ENCODE data around the gene CRTC1. TPM values are rescaled to one million over a fixed set of nuclear protein-coding genes. Genes with fewer than 3 reads are reported as not detected.

The CRTC1 gene
- total RNA-seq, 4 donors from 2014 or later, result 2.8 to 6.5 (median 5.6) TPM

GRCh38 chr19:18659281-18660050 lies 24.0 kb upstream of the CRTC1 start:
- no peak for DNase-seq (ENCODE audit: low spot score)
- TF ChIP-seq, protein P1, sequence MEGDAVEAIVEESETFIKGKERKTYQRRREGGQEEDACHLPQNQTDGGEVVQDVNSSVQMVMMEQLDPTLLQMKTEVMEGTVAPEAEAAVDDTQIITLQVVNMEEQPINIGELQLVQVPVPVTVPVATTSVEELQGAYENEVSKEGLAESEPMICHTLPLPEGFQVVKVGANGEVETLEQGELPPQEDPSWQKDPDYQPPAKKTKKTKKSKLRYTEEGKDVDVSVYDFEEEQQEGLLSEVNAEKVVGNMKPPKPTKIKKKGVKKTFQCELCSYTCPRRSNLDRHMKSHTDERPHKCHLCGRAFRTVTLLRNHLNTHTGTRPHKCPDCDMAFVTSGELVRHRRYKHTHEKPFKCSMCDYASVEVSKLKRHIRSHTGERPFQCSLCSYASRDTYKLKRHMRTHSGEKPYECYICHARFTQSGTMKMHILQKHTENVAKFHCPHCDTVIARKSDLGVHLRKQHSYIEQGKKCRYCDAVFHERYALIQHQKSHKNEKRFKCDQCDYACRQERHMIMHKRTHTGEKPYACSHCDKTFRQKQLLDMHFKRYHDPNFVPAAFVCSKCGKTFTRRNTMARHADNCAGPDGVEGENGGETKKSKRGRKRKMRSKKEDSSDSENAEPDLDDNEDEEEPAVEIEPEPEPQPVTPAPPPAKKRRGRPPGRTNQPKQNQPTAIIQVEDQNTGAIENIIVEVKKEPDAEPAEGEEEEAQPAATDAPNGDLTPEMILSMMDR (IDR thresholded peaks at IDR 0.05), result no peak
- no peak for ATAC-seq (ENCODE audit: low FRiP score)

DNA sequence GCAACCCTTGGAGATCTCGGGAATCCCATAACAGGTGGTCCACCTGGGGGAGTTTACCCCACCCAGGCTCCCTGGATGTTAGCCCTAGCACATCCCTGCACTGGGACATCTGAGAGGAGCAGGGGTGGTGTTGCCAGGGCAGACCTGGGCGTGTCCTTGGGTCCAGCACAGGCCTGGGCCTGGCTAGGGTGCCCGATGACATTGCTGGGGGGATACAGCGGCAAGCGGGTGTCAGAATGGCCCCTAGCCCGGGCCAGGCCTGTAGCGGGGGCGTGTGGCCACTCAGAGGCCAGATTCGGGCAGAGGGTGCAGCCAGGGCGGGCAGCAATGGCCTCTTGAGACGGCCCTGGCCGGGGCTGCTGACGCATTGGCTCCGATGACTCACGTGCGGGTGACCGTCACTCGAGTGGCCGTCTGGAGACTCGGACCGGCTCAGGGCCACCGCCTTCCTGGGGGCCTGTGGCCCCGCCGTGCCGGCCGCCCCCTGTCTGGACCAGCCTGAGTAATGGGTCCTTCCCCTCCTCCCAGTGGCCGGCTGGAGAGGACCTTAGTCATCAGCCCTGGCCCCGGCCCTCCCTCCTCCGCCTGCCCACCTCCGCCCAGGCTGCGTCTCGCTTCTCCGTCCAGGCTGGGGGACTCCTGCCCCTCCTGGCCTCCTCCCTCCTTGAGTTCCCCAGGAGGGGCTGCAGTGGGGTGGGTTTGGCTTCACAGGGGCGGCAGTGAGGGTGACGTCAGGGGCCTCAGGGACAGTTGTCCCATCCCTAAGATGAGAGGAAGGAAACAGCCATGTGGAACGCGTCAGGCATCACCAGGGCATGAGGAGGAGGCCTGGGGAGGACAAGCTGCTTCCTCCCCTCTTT lies 23.2 kb upstream of the CRTC1 start:
- TF ChIP-seq, protein P1 (IDR thresholded peaks at IDR 0.05), result no peak
- peak; percentile 60 for ATAC-seq (ENCODE audit: low FRiP score)

DNA sequence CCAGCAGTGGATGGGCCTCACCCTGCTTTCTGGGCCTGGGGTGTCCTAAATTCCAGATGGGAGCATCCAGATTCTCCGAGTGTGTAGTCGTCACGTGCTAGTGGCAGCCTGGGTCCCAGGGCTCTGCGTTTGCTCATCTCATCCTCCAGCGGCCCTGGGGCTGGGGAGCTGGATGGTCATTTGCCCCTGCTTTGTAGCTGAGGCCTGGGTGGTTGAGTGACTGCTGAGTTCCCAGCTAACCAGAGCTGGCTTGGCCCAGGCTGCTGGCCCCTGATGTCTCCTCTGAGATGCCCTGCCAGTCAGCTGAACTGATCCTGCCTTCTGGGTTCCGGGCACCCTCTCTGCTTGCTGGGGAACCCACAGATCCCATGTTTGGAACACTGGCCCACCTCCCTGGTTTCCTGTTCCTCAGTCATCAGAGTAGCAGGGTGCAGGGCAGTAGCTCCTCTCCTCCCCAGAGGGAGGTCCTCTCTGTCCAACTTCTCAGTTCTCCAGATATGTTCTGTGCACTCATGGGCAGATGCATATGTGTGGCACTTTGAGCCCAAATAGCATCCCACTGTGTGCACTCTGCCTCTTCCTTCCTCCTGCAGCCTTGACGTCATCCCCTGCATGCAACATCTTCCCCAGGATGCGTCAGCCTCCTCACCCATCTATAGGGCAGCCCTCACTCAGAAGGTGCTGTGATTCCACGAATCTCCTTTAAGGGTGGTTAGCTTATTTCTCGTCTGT lies 22.4 kb upstream of the CRTC1 start:
- TF ChIP-seq, protein P1 (IDR thresholded peaks at IDR 0.05), result no peak
- no peak for DNase-seq (ENCODE audit: low spot score)
- no peak for ATAC-seq (ENCODE audit: low FRiP score)

More for the DNA sequence above, 23.2 kb upstream of the CRTC1 start:
- DNase-seq (ENCODE audit: low spot score), result peak; percentile 46

- TF ChIP-seq, protein P1 (IDR thresholded peaks at IDR 0.05), result no peak
- ATAC-seq (ENCODE audit: low FRiP score) (no peak), DNase-seq (ENCODE audit: low spot score) (no peak)
Observed at GRCh38 chr19:18662972-18663732, 20.3 kb upstream of the CRTC1 start.

DNA sequence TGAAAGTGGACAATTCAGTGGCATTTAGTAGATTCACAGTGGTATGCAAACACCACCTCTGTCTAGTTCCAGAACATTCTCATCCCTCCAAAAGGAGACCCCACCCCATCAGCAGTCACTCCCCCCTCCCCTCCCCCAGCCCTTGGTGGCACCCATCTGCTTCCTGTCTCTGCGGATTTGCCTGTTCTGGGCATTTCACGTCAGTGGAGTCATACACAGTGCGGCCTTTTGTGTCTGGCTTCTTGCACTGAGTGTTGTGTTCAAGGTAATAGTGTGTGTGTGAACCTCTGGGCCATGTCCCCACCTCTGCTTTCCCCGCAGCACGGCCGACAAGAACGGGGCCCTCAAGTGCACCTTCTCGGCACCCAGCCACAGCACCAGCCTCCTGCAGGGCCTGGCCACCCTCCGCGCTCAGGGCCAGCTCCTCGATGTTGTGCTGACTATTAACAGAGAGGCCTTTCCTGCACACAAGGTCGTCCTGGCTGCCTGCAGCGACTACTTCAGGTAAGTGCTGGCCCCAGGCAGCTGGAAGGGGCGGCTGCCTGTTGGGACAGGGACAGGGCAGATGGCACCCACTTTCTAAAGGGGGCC lies 19.4 kb upstream of the CRTC1 start:
- DNase-seq (ENCODE audit: low spot score) (no peak), ATAC-seq (ENCODE audit: low FRiP score) (no peak)
- TF ChIP-seq, protein P1 (IDR thresholded peaks at IDR 0.05), result no peak

GRCh38 chr19:18665771-18666202 lies 17.7 kb upstream of the CRTC1 start:
- ATAC-seq (ENCODE audit: low FRiP score) (no peak), DNase-seq (ENCODE audit: low spot score) (no peak)
- TF ChIP-seq, protein P1 (IDR thresholded peaks at IDR 0.05), result no peak

Measured in omental fat pad (tissue), 4 donors.